ENCODE measurements around the gene MRPS25. TPM values are rescaled to one million over a fixed set of nuclear protein-coding genes. Genes with fewer than 3 reads are reported as not detected.

MRPS25 gene
- total and polyA plus RNA-seq, 9 of the 15 experiments (the other 6 are each of a cell fraction or from before 2014, with no cell fraction given): 34.3 to 129 (median 78.2) TPM

DNA sequence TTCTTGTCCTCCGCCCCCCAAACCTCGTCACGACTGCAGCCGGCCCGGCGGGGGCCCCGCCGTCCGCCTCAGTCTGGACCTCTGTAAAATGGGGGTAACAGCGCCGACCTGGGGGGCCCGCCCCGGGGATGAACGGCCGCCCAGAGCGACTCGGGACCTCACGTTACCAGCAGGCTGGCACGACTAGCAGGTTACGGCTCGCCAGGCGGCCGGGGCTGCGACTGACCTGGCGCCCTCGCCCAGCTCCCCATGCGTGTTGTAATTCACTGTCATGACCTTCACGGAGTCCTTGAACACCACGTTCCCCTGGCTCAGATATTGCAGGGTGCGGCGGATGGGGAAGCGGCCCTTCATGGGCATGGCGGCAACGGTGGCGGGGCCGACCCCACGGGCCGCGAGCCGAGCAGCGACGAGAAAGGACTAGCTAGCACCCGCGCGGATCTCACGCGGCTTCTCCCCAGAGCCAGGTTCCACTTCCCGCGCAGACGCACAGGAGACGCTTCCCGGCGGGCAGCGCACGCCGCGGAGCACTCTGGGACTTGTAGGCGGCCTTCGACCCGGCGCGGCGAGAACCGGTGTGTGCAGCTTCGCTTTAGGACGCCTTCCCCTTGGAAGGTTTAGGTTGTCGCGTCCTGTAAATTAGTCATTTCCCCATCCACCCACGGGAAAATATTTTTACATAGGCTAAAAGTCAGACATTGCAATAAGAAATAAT, at the start of gene MRPS25 (continued):
- TF ChIP-seq L3MBTL2 (IDR thresholded peaks at IDR 0.05) (peak; percentile 91), ATF1 (CRISPR knock-in tag; IDR thresholded peaks at IDR 0.05) (no peak), ATF1 (tag; IDR thresholded peaks at IDR 0.05) (peak; percentile 61; the same call in 1 of the 2 replicates), KDM1A (IDR thresholded peaks at IDR 0.05) (peak in 1 of 2 experiments; percentile 40; a peak in 1 of 4 replicates), MAFK (IDR thresholded peaks at IDR 0.05; ENCODE audit: low read length) (no peak), POLR2B (IDR thresholded peaks at IDR 0.05; ENCODE audit: low read depth, partially characterized antibody) (peak; percentile 97), CHCHD3 (CRISPR knock-in tag; IDR thresholded peaks at IDR 0.05) (no peak), ZNF224 (CRISPR knock-in tag; IDR thresholded peaks at IDR 0.05) (no peak), HLTF (IDR thresholded peaks at IDR 0.05) (peak; percentile 22; the same call in 1 of the 2 replicates), ZNF507 (tag; conservative IDR thresholded peaks at IDR 0.05) (no peak), ZEB2 (IDR thresholded peaks at IDR 0.05) (no peak), IFI16 (CRISPR knock-in tag; IDR thresholded peaks at IDR 0.05) (no peak), SRSF7 (optimal IDR thresholded peaks at IDR 0.05; ENCODE audit: low read depth, low read length) (no peak), ZNF121 (CRISPR knock-in tag; conservative IDR thresholded peaks at IDR 0.05) (no peak), ZKSCAN8 (CRISPR knock-in tag; IDR thresholded peaks at IDR 0.05) (no peak), ZNF41 (CRISPR knock-in tag; conservative IDR thresholded peaks at IDR 0.05) (no peak), ZNF551 (CRISPR knock-in tag; IDR thresholded peaks at IDR 0.05) (no peak), FOSL1 (tag; conservative IDR thresholded peaks at IDR 0.05) (peak; percentile 58; the same call in 1 of the 2 replicates), RBM17 (IDR thresholded peaks at IDR 0.05; ENCODE audit: borderline replicate concordance, low read depth, low read length) (no peak), ZNF778 (CRISPR knock-in tag; IDR thresholded peaks at IDR 0.05) (no peak)
- TF ChIP-seq, protein P1, sequence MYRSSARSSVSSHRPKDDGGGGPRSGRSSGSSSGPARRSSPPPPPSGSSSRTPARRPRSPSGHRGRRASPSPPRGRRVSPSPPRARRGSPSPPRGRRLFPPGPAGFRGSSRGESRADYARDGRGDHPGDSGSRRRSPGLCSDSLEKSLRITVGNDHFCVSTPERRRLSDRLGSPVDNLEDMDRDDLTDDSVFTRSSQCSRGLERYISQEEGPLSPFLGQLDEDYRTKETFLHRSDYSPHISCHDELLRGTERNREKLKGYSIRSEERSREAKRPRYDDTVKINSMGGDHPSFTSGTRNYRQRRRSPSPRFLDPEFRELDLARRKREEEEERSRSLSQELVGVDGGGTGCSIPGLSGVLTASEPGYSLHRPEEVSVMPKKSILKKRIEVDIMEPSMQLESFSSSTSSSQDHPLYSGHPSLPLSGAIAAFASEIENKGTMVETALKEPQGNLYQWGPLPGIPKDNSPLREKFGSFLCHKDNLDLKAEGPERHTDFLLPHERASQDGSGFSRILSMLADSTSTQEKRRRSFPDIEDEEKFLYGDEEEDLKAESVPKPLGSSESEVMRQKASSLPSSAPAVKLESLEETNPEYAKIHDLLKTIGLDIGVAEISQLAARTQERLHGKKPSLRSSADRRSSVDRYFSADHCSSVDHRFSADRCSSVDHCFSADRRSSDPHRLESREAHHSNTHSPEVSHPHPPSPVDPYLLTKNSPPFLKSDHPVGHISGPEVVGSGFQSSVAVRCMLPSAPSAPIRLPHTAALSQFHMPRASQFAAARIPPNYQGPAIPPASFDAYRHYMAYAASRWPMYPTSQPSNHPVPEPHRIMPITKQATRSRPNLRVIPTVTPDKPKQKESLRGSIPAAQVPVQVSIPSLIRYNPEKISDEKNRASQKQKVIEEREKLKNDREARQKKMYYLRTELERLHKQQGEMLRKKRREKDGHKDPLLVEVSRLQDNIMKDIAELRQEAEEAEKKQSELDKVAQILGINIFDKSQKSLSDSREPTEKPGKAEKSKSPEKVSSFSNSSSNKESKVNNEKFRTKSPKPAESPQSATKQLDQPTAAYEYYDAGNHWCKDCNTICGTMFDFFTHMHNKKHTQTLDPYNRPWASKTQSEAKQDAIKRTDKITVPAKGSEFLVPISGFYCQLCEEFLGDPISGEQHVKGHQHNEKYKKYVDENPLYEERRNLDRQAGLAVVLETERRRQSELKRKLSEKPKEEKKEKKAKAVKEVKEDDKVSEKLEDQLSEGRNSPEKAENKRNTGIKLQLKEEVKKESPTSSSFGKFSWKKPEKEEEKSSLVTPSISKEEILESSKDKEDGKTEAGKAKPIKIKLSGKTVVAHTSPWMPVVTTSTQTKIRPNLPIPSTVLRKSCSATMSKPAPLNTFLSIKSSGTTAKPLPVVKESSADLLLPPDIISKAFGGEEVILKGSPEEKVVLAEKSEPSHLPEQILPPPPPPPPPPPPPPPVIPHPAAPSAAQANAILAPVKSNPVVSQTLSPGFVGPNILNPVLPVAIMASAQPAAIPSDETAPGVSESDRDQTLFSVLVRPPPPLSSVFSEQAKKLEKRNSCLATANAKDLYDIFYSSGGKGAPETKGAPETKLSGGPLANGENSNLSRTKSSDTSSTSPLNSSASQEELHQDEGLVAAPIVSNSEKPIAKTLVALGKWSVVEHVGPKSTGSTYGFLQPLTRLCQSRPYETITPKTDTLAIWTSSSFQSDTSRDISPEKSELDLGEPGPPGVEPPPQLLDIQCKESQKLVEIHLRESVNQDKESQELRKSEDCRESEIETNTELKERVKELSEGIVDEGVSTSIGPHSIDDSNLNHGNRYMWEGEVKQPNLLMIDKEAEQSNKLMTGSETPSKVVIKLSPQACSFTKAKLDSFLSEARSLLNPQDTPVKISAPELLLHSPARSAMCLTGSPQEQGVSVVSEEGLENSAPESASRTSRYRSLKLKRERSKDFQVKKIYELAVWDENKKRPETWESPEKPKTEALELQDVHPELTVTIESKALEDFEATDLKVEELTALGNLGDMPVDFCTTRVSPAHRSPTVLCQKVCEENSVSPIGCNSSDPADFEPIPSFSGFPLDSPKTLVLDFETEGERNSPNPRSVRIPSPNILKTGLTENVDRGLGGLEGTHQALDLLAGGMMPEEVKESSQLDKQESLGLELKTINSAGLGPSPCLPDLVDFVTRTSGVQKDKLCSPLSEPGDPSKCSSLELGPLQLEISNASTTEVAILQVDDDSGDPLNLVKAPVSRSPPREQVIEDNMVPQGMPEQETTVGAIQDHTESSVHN (IDR thresholded peaks at IDR 0.05; ENCODE audit: borderline replicate concordance in 1 of 2, low read depth in 1 of 2): no peak
- TF ChIP-seq, protein P2, sequence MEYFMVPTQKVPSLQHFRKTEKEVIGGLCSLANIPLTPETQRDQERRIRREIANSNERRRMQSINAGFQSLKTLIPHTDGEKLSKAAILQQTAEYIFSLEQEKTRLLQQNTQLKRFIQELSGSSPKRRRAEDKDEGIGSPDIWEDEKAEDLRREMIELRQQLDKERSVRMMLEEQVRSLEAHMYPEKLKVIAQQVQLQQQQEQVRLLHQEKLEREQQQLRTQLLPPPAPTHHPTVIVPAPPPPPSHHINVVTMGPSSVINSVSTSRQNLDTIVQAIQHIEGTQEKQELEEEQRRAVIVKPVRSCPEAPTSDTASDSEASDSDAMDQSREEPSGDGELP (CRISPR knock-in tag; IDR thresholded peaks at IDR 0.05; ENCODE audit: borderline replicate concordance): peak; percentile 73

Data from K562 (cell line).